ENCODE data around the gene PPARD. TPM values are rescaled to one million over a fixed set of nuclear protein-coding genes. Genes with fewer than 3 reads are reported as not detected.
"Not testable (repeated sequence)": the region's sequence is repeated elsewhere in the genome, so short reads cannot be mapped to it uniquely, and the experiment has no call there.

Gene PPARD
- total RNA-seq, 1 donor = 8.1 TPM

DNA sequence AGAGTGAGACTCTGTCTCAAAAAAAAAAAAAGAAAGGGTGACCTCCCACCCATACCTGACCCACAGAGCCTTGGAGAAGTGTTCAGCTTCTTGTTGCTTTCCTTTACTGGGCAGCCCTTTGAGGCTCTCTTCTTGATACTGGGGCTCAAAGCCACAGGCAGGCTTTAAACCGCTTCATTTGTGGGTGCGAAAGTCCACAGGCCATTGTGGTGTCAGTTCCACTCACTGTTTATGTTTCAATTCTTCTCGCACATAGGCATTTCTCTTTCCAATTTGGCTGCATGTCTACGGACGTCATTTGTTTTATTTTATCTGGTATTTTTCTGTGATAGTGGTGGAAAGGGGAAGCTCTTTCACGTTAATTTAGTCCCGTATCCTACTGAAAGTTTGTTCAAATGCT lies 34.6 kb downstream of the PPARD start:
- no peaks in the 10 kb centered on the region for H3K9me3 ChIP-seq (ENCODE audit: low read depth, low read length)
- peaks cover 42% of the 10 kb centered on the region for H3K4me1 ChIP-seq (ENCODE audit: insufficient read depth, low read length)
- H3K27me3 ChIP-seq (ENCODE audit: insufficient read depth, low read length) = no peaks in the 10 kb centered on the region
- no peak overlapping the region for H3K4me3 ChIP-seq (ENCODE audit: low read length)

DNA sequence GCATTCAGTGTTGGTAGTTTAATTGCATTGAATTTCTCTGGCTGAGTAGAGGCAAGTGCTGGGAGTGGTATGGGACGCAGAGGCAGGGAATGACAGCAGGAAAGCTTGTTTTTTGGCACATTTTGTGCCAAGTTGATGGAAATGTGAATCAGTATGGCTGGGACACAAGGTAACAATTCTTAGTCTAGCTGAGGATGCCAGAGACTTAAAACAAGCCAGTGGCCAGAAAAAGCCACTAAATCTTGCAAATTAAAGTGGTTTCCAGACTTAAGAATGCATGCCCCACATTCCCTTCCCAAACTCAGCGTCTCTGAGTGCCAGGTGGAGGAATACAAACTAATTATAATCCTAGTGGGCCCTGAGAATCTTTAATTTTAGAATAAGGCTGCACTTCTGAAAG lies 35.9 kb downstream of the PPARD start:
- Histone ChIP-seq H3K27me3 (ENCODE audit: insufficient read depth, low read length) (no peaks in the 10 kb centered on the region), H3K4me3 (ENCODE audit: low read length) (no peak overlapping the region), H3K9me3 (ENCODE audit: low read depth, low read length) (no peaks in the 10 kb centered on the region), H3K4me1 (ENCODE audit: insufficient read depth, low read length) (peaks cover 32% of the 10 kb centered on the region)

DNA sequence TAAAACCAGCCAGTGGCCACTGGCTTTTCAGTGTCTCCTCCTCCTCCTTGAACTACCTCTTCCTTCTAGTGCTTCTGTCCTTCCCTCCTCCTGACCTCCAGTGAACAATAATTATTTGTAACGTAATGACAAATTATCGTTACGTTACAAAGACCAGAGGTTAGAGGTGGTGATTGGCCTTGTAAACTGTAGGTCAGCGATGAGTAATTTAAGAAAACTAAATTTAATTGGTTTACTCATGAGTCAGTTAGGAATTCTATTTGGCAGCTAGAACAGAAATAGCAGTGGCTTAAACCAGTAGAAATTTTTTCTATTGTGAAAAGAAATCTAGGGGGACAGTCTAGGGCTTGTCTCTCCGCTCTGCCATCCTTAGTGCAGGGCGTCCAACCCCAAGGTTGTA lies 38.8 kb downstream of the PPARD start:
- Histone ChIP-seq H3K9me3 (ENCODE audit: low read depth, low read length) (no peaks in the 10 kb centered on the region), H3K27me3 (ENCODE audit: insufficient read depth, low read length) (no peaks in the 10 kb centered on the region), H3K4me1 (ENCODE audit: insufficient read depth, low read length) (peaks cover 26% of the 10 kb centered on the region), H3K4me3 (ENCODE audit: low read length) (no peak overlapping the region)

DNA sequence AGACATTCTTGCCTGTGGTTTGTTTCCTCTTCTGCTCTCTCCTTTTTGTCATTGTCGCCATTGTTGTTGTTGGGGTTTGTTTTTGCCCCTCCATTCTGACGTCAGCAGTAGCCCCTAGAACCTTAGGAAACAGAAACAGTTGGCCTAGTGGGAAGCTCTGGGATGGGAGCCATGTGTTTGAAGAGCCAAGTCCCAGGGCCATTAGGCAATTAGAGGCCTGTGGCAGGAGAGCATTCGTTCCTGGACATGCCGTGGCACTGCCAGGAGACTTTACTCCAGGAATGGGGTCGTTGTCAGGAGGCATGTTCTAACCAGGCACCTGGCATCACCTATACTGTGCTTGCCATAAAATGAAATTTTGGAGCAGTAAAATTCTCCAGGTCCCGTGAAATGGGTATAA lies 39.7 kb downstream of the PPARD start:
- no peaks in the 10 kb centered on the region for H3K9me3 ChIP-seq (ENCODE audit: low read depth, low read length)
- no peak overlapping the region for H3K4me3 ChIP-seq (ENCODE audit: low read length)
- H3K27me3 ChIP-seq (ENCODE audit: insufficient read depth, low read length) = no peaks in the 10 kb centered on the region
- peaks cover 18% of the 10 kb centered on the region for H3K4me1 ChIP-seq (ENCODE audit: insufficient read depth, low read length)

DNA sequence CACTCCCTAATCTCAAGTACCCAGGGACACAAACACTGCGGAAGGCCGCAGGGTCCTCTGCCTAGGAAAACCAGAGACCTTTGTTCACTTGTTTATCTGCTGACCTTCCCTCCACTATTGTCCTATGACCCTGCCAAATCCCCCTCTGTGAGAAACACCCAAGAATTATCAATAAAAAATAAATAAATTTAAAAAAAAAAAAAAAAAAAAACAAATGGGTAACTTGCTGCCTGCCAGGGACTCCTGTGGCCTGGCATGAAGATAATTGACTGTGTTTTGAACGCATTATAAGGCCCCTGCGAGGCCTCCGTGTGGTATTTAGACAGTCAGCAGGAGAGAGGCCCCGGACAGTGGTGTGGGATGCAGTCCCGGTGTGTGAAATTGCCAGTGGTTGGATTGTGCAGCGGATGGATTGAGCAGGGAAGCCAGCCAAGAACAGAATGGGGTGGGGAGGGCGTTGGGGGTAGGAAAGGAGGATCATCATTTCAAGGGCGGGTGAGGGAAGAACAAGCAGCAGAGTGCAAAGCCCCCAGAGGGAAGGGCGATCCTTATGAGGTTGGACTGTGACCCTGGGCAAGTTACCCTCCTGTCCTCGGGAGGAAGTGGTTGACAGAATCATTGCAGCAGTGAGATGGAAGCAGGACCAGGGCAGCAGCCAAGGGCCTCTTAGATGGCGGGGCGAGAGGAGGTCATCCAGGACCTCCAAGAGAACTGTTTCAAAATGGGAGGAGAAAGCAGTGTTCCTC lies 43.3 kb downstream of the PPARD start:
- Histone ChIP-seq H3K4me3 (ENCODE audit: low read length) (no peak overlapping the region), H3K4me1 (ENCODE audit: insufficient read depth, low read length) (no peaks in the 10 kb centered on the region), H3K27me3 (ENCODE audit: insufficient read depth, low read length) (no peaks in the 10 kb centered on the region), H3K9me3 (ENCODE audit: low read depth, low read length) (no peaks in the 10 kb centered on the region)

DNA sequence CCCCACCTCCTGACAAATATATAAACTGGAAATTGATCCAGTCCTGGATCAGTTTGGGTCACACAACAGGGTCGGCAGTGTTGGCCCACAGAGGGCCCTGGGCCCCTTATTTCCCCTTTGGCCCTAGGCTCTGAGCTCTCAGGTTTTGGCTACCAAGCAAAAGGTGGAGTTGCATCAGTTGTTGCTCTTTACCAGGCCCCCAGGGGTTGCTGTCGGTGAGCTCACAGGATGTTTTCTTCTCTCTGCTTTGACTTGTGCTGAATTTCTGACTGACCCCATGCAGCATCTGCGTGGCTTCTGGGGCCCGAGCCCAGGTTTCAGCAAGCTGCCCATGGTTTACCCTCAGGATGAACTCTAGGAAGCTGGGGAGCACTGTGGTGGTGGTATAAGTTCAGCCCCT lies 44.6 kb downstream of the PPARD start:
- H3K27me3 ChIP-seq (ENCODE audit: insufficient read depth, low read length) = no peaks in the 10 kb centered on the region
- no peak overlapping the region for H3K4me3 ChIP-seq (ENCODE audit: low read length)
- peaks cover 7% of the 10 kb centered on the region for H3K4me1 ChIP-seq (ENCODE audit: insufficient read depth, low read length)
- H3K9me3 ChIP-seq (ENCODE audit: low read depth, low read length) = no peaks in the 10 kb centered on the region

DNA sequence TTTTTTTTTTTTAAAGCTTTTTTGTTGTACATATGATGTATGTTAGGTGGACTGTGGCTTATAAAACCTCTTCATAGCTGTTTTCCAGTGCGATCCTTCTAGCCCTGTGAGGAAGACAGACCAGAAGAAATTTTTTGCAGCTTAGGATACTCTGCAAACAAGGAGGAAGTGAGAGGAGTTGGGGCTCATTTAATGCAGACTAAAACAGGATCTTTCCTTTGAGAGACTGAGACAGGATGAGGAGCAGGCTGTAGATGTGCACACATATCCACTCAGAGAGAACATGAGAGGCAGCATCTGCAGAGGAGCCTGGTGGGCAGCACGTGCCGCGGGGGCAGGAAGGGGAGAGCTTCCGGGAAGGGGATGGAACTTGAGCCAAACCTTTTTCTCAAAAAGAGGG lies 45.7 kb downstream of the PPARD start:
- Histone ChIP-seq H3K27me3 (ENCODE audit: insufficient read depth, low read length) (no peaks in the 10 kb centered on the region), H3K4me1 (ENCODE audit: insufficient read depth, low read length) (peaks cover 14% of the 10 kb centered on the region), H3K4me3 (ENCODE audit: low read length) (no peak overlapping the region), H3K9me3 (ENCODE audit: low read depth, low read length) (no peaks in the 10 kb centered on the region)

DNA sequence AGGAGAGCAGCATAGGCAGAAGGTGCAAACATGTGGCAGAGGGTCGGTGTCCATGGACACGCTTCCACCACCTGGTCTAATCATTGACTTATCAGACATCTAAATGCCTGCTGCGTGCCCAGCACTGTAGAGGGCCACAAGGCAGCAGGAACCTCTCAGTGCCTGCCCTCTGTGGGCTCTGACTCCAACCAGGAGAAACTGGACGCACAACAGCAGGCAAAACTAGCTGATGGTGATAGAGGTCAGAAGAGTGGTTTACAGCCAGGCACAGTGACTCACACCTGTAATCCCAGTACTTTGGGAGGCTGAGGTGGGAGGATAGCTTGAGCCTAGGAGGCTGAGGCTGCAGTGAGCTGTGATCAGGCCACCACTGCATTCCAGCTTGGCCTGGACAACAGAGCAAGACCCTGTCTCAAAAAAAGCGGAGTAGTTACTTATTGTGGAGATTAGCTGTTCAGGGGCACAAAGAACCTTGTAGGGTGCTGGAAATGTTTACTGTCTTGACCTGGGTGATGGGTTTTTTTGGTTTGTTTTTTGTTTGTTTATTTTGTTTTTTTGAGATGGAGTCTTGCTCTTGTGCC lies 46.5 kb downstream of the PPARD start:
- H3K27me3 ChIP-seq (ENCODE audit: insufficient read depth, low read length) = no peaks in the 10 kb centered on the region
- H3K9me3 ChIP-seq (ENCODE audit: low read depth, low read length) = no peaks in the 10 kb centered on the region
- H3K4me1 ChIP-seq (ENCODE audit: insufficient read depth, low read length) = peaks cover 22% of the 10 kb centered on the region
- no peak overlapping the region for H3K4me3 ChIP-seq (ENCODE audit: low read length)

DNA sequence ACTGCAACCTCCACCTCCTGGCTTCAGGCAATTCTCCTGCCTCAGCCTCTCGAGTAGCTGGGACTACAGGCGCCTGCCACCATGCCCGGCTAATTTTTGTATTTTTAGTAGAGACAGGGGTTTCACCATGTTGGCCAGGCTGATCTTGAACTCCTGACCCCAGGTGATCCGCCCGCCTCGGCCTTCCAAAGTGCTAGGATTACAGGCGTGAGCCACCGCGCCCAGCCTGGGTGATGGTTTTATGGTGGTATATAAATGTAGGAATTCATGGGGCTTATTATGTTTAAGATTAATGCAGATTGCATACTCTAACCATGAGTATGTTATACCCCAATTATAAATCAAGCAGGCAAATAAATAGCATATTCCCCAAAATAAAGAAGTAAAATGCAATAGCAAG lies 47.0 kb downstream of the PPARD start:
- not testable (repeated sequence) for H3K27me3 ChIP-seq (ENCODE audit: insufficient read depth, low read length); H3K4me3 ChIP-seq (ENCODE audit: low read length); H3K9me3 ChIP-seq (ENCODE audit: low read depth, low read length)
- peaks cover 25% of the 10 kb centered on the region for H3K4me1 ChIP-seq (ENCODE audit: insufficient read depth, low read length)

DNA sequence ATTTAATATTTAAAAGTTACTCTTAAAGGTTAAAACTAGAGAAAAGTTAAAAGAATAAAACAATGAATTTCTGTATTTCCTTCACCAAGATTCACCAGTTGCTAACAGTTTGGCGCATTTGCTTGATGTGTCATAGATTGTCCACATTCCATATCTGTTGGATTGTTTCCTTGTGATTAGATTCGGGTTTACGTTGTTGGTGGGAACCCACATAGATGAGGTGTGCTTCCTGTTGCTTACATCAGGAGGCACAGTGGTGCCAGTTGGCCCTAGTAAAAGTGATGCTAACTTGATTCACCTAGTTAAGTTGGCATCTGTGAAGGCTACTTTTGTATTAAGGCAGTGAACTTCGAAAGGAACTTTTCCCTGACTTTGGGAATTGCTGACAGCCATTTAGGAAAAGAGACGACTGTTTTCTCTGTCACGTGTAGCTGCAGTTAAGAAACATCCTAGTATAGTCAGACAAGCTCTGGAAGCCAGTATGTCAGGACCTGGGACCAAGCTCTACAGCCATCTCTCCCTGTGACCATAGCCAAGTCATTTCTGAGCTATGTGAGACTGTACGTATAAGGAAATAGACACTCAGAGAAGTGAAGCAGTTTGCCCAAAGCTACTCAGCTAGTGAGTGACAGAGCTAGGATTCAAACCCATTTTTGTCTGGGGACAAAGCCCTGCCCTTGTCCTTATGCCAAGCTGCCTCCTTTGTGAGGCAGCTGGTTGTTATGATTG lies 49.0 kb downstream of the PPARD start:
- Histone ChIP-seq H3K4me1 (ENCODE audit: insufficient read depth, low read length) (peaks cover 25% of the 10 kb centered on the region), H3K27me3 (ENCODE audit: insufficient read depth, low read length) (no peaks in the 10 kb centered on the region), H3K9me3 (ENCODE audit: low read depth, low read length) (no peaks in the 10 kb centered on the region)

DNA sequence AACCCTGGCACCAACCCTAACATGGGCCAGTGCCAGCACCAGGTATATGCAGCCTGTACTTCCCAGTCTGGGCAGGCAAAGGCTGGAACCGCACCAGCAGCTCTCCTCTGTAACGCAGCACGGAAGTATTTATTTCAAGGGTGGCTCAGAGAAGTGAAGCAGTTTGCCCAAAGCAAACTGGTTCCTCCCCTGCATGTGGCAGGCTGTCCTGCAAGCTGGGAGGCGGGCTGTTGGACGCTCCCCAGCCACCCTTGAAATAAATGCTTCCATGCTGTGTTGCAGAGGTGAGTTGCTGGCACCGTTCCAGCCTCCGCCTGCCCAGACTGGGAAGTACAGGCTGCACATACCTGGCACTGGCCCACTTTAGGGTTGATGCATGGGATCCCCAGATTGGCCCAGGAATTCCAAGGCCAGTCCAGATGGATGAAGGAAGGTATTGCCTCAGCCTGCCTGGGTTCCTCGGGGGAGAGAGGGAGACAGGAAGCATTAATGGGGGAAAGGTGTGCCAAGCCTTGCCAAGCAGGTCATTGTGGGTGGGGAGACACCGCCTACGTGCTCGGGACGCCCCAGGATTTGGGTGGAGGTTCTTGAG lies 49.8 kb downstream of the PPARD start:
- H3K9me3 ChIP-seq (ENCODE audit: low read depth, low read length) = no peaks in the 10 kb centered on the region
- no peak overlapping the region for H3K4me3 ChIP-seq (ENCODE audit: low read length)
- peaks cover 25% of the 10 kb centered on the region for H3K4me1 ChIP-seq (ENCODE audit: insufficient read depth, low read length)
- no peaks in the 10 kb centered on the region for H3K27me3 ChIP-seq (ENCODE audit: insufficient read depth, low read length)

More for the DNA sequence above, 49.0 kb downstream of the PPARD start:
- no peak overlapping the region for H3K4me3 ChIP-seq (ENCODE audit: low read length)

DNA sequence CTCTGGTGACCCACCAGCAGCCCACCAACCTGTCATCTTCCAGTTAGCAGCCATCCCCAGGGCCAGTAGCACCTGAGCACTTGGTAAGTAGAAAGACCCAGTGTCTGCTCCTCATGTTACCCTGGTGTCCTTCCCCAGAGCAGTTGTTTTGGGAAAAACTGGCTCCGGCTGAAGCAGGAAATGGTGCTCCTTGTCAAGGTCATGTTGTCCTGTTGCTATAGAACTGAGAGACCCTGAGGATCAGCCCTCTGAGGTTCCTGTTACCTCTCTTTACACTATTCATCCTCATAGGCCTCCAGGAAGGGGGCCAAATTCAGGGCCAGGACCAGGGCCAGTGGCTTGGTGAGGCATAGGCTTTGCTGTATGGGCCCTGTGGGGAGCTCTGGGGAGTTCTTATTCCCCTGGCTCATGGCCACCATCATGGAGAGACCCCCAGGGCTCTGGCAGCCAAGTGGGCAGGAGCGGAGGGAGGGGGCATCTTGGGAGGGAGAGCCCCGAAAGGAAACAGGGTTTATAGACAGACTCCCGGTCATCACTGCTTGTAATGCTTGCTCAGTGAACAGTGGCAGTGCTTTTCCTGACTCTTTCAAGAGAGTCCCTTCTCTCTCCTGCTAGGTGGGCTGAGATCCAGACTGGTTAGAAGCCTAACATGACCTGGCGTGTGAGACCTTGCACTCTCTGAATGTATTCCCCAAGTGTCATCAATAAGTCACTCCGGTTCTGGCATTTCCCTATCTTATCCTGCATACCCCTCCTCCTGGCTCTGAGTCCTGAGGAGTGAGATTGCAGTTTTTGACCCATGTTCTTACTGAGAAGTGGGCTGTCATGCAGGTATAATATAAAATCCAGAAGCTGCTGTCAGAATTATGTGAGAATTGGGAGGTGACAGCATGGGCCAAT lies 50.7 kb downstream of the PPARD start:
- Histone ChIP-seq H3K4me1 (ENCODE audit: insufficient read depth, low read length) (peaks cover 25% of the 10 kb centered on the region), H3K9me3 (ENCODE audit: low read depth, low read length) (no peaks in the 10 kb centered on the region), H3K4me3 (ENCODE audit: low read length) (no peak overlapping the region), H3K27me3 (ENCODE audit: insufficient read depth, low read length) (no peaks in the 10 kb centered on the region)

DNA sequence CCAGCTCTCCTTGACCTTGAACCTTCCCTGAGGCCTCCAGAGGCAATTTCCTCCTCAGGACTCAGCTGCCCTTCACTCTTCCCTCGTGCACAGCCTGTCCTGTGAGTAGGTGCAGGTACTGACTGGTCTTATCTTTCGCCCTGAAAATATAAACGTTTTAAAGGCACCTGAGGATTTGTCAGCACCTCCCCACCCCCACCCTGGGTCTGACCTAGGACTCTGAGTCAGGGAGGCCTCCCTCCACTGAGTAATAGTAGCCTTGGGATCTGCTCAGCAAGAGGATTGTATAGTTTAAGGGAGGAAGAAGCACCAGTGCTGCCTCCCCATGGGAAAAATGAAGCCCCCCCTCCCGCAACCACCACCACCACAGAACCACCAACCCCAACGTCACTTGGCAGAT lies 54.6 kb downstream of the PPARD start:
- H3K27me3 ChIP-seq (ENCODE audit: insufficient read depth, low read length) = no peaks in the 10 kb centered on the region
- H3K9me3 ChIP-seq (ENCODE audit: low read depth, low read length) = no peaks in the 10 kb centered on the region
- H3K4me1 ChIP-seq (ENCODE audit: insufficient read depth, low read length) = peaks cover 19% of the 10 kb centered on the region
- H3K4me3 ChIP-seq (ENCODE audit: low read length) = no peak overlapping the region

DNA sequence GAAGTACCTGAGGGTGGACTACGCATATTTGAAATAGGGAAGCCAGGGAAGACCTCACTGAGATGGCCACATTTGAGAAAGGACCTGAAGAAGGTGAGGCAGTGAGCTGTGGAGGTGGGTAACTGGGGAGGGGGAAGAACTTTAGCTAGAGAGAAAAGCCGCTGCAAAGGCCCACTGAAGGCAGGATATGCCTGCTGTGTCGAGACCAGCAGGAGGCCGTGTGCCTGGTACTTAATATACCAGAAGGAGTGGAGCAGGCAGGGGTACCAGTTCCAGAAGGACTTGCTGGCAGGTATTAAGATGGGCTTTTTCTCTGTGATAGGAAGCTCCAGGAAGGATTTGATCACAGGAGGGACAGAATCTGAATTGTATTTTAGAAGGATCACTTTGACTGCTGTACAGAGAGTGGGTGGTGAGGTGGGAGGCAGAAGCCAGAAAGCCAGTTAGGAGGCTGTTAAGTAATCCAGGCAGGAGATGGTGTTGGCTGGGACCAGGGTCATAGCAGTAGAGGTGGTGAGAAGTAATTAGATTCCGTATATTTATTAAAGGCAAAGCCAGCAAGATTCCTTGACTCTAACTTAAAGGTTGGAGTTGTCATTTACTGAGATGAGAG lies 55.6 kb downstream of the PPARD start:
- no peaks in the 10 kb centered on the region for H3K9me3 ChIP-seq (ENCODE audit: low read depth, low read length)
- no peaks in the 10 kb centered on the region for H3K27me3 ChIP-seq (ENCODE audit: insufficient read depth, low read length)
- no peak overlapping the region for H3K4me3 ChIP-seq (ENCODE audit: low read length)
- peaks cover 13% of the 10 kb centered on the region for H3K4me1 ChIP-seq (ENCODE audit: insufficient read depth, low read length)

All from mononuclear cell (primary cell).